ENCODE measurements around the gene C1QTNF6. TPM values are rescaled to one million over a fixed set of nuclear protein-coding genes. Genes with fewer than 3 reads are reported as not detected.

The C1QTNF6 gene
- total and polyA plus RNA-seq, 10 of the 15 experiments (the other 5 are each of a cell fraction or from before 2014, with no cell fraction given) = 0.16 to 4.1 (median 1.3) TPM

DNA sequence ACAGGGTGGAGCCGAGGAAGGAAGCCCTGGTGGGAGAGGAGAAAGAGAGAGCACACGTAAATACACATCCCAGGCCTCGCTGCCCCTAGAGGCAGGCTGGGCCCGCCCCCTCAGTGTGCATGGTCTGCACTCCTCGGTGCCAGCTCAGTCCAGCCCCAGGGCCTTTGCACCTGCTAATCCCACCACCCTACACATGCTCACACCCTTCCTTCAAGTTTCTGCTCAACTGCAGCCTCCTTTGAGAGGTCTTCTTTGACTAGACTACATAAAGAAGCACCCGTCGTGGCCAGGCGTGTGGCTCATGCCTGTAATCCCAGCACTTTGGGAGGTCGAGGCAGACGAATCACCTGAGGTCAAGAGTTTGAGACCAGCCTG lies 43.9 kb downstream of the C1QTNF6 start:
- no peak for ATAC-seq
- Histone ChIP-seq H3K27ac (ENCODE audit: control insufficient read depth, insufficient read depth) (no peak overlapping the region), H3K27me3 (replicated peaks in 1 of 2; ENCODE audit: control insufficient read depth in 2 of 2, insufficient read depth in 2 of 2, low read length in 1 of 2) (no peaks in the 10 kb centered on the region), H3K79me2 (ENCODE audit: control insufficient read depth, insufficient read depth, low read length) (peaks cover 52% of the 10 kb centered on the region), H3K9me3 (replicated peaks; ENCODE audit: control insufficient read depth, insufficient read depth, low read length) (no peaks in the 10 kb centered on the region), H3K9ac (ENCODE audit: control insufficient read depth, insufficient read depth, low read length) (no peak overlapping the region), H3K36me3 (ENCODE audit: control insufficient read depth in 2 of 2, insufficient read depth in 2 of 2, low read length in 1 of 2) (peaks cover 16 to 34% of the 10 kb centered on the region in 2 experiments), H4K20me1 (ENCODE audit: control insufficient read depth, insufficient read depth) (peaks cover 2% of the 10 kb centered on the region; the same call in 1 of the 2 replicates), H2AFZ (ENCODE audit: control insufficient read depth, low read depth, low read length) (no peak overlapping the region), H3K4me2 (ENCODE audit: control insufficient read depth, insufficient read depth) (peak overlapping the region; percentile 38; the same call in 1 of the 2 replicates), H3K4me3 (no peak overlapping the region), H3K4me1 (ENCODE audit: control insufficient read depth, insufficient read depth, low read length) (peaks cover 26% of the 10 kb centered on the region)
- FAIRE-seq = no peak
- in situ Hi-C loops (cut with MboI) (no loop called here), intact Hi-C loops (cut with micrococcal nuclease; ENCODE audit: unreplicated experiment) (loop anchor here (10.0 kb wide), 1 partner anchor 51 kb away; no protein-coding TSS in a partner anchor)
- TF ChIP-seq EED (IDR thresholded peaks at IDR 0.05; ENCODE audit: low read depth) (no peak), FOXK2 (IDR thresholded peaks at IDR 0.05) (no peak), CEBPB (IDR thresholded peaks at IDR 0.05; ENCODE audit: borderline replicate concordance in 1 of 2, low read depth in 2 of 2, low read length in 2 of 2) (no peak), ASH2L (IDR thresholded peaks at IDR 0.05; ENCODE audit: borderline replicate concordance, low read depth) (no peak), NBN (IDR thresholded peaks at IDR 0.05) (no peak), SUZ12 (IDR thresholded peaks at IDR 0.05; ENCODE audit: unreplicated experiment) (no peak), KLF5 (IDR thresholded peaks at IDR 0.05; ENCODE audit: partially characterized antibody) (no peak), CEBPZ (IDR thresholded peaks at IDR 0.05; ENCODE audit: low read depth, low read length) (no peak), MYC (IDR thresholded peaks at IDR 0.05; ENCODE audit: insufficient read depth, insufficient read length, insufficient replicate concordance, low read length, severe bottlenecking) (no peak), MTA3 (IDR thresholded peaks at IDR 0.05; ENCODE audit: borderline replicate concordance, low read length) (no peak), BMI1 (IDR thresholded peaks at IDR 0.05; ENCODE audit: borderline replicate concordance) (no peak), ZZZ3 (IDR thresholded peaks at IDR 0.05; ENCODE audit: control insufficient read depth, insufficient read length, low read depth) (no peak), SREBF1 (IDR thresholded peaks at IDR 0.05; ENCODE audit: low read length) (no peak)
- TF ChIP-seq, protein P1, sequence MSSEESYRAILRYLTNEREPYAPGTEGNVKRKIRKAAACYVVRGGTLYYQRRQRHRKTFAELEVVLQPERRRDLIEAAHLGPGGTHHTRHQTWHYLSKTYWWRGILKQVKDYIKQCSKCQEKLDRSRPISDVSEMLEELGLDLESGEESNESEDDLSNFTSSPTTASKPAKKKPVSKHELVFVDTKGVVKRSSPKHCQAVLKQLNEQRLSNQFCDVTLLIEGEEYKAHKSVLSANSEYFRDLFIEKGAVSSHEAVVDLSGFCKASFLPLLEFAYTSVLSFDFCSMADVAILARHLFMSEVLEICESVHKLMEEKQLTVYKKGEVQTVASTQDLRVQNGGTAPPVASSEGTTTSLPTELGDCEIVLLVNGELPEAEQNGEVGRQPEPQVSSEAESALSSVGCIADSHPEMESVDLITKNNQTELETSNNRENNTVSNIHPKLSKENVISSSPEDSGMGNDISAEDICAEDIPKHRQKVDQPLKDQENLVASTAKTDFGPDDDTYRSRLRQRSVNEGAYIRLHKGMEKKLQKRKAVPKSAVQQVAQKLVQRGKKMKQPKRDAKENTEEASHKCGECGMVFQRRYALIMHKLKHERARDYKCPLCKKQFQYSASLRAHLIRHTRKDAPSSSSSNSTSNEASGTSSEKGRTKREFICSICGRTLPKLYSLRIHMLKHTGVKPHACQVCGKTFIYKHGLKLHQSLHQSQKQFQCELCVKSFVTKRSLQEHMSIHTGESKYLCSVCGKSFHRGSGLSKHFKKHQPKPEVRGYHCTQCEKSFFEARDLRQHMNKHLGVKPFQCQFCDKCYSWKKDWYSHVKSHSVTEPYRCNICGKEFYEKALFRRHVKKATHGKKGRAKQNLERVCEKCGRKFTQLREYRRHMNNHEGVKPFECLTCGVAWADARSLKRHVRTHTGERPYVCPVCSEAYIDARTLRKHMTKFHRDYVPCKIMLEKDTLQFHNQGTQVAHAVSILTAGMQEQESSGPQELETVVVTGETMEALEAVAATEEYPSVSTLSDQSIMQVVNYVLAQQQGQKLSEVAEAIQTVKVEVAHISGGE (CRISPR knock-in tag; IDR thresholded peaks at IDR 0.05) = no peak
- ChIA-PET CTCF (interaction anchor here (1.6 to 1.8 kb wide), 2 partner anchors 20 to 66 kb away, joined by 3 to 10 read pairs; no protein-coding TSS in a partner anchor), SMC1A (ENCODE audit: uncharacterized antibody, unreplicated experiment) (interaction anchor here (1.3 to 12.5 kb wide), 3 partner anchors 20 to 24 kb away, joined by 4 to 203 read pairs (median 4); no protein-coding TSS in a partner anchor), POLR2A (interaction anchor here (0.9 kb wide), 1 partner anchor 12 kb away, joined by 3 read pairs; no protein-coding TSS in a partner anchor), RAD21 (ENCODE audit: unreplicated experiment) (interaction anchor here (2.2 kb wide), 1 partner anchor 18 kb away, joined by 11 read pairs; no protein-coding TSS in a partner anchor)
- 71% methylated on average over 10 of the region's 10 CpGs for WGBS (ENCODE audit: insufficient coverage, insufficient replicate concordance, low lambda C conversion rate, missing lambda C conversion rate)
- no TSS peak for BruUV-seq (replicated peaks)
- no peak for DNase-seq (ENCODE audit: low read depth, low spot score)

All from GM12878 (cell line).